Measurements from ENCODE around the gene CD96.

DNA sequence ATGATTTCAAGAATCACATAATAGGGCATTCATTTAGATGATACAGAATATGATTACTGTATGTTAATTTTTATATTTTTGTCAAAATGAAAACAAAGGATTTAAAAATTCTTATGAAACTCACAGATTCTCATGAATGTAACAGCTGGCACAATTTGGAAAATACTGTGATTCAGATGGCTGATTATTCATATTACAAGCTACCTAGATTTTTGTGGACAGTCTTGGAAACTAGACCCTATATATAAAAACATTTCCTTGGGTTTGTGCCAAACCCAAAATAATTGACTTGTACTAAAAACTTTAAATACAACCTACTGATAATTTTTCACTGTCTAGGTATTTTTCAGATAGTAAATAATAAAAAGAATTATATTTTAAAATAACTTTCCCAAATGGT is 26.9 kb downstream of the CD96 start:
- TF ChIP-seq POLR2A (IDR thresholded peaks at IDR 0.05; ENCODE audit: low read depth, low read length), result no peak
- TF ChIP-seq, protein P1, sequence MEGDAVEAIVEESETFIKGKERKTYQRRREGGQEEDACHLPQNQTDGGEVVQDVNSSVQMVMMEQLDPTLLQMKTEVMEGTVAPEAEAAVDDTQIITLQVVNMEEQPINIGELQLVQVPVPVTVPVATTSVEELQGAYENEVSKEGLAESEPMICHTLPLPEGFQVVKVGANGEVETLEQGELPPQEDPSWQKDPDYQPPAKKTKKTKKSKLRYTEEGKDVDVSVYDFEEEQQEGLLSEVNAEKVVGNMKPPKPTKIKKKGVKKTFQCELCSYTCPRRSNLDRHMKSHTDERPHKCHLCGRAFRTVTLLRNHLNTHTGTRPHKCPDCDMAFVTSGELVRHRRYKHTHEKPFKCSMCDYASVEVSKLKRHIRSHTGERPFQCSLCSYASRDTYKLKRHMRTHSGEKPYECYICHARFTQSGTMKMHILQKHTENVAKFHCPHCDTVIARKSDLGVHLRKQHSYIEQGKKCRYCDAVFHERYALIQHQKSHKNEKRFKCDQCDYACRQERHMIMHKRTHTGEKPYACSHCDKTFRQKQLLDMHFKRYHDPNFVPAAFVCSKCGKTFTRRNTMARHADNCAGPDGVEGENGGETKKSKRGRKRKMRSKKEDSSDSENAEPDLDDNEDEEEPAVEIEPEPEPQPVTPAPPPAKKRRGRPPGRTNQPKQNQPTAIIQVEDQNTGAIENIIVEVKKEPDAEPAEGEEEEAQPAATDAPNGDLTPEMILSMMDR (IDR thresholded peaks at IDR 0.05; ENCODE audit: extremely low read depth in 1 of 2, insufficient read depth in 1 of 2, low read depth in 1 of 2, low read length in 2 of 2), result no peak
- no peak for TF ChIP-seq FOS (IDR thresholded peaks at IDR 0.05; ENCODE audit: borderline replicate concordance, insufficient read depth, low read length)

All from endothelial cell of umbilical vein (primary cell).